KG1 (cell line): ENCODE data around the gene MACF1.
"Not testable (repeated sequence)": the region's sequence is repeated elsewhere in the genome, so short reads cannot be mapped to it uniquely, and the experiment has no call there.

ENCODE experiments used
- DNase-seq: peaks from one replicate; lab custom pipeline; 2025; lab: John Stamatoyannopoulos, UW

The MACF1 gene

GRCh38 chr1:39492118-39493042 lies 287.9 kb downstream of the MACF1 start:
- DNase-seq = not testable (repeated sequence)

GRCh38 chr1:39493043-39493810 lies 288.7 kb downstream of the MACF1 start:
- DNase-seq = not testable (repeated sequence)

GRCh38 chr1:39494671-39495410 lies 290.3 kb downstream of the MACF1 start:
- no peak for DNase-seq

GRCh38 chr1:39496520-39496919 lies 292.0 kb downstream of the MACF1 start:
- not testable (repeated sequence) for DNase-seq

- no peak for DNase-seq
Measured at GRCh38 chr1:39497585-39497984, 293.1 kb downstream of the MACF1 start.

- DNase-seq = not testable (repeated sequence)
Measured at GRCh38 chr1:39498096-39498710, 293.7 kb downstream of the MACF1 start.

- not testable (repeated sequence) for DNase-seq
Measured at GRCh38 chr1:39498821-39499220, 294.3 kb downstream of the MACF1 start.

GRCh38 chr1:39499668-39500067 lies 295.2 kb downstream of the MACF1 start:
- DNase-seq = no peak

- DNase-seq = no peak
Measured at GRCh38 chr1:39500862-39501389, 296.4 kb downstream of the MACF1 start.

GRCh38 chr1:39501666-39502065 lies 297.2 kb downstream of the MACF1 start:
- DNase-seq = no peak

GRCh38 chr1:39504436-39504835 lies 299.9 kb downstream of the MACF1 start:
- not testable (repeated sequence) for DNase-seq

GRCh38 chr1:39505289-39505688 lies 300.8 kb downstream of the MACF1 start:
- no peak for DNase-seq

- no peak for DNase-seq
Measured at GRCh38 chr1:39507230-39507928, 302.9 kb downstream of the MACF1 start.

GRCh38 chr1:39508266-39508665 lies 303.8 kb downstream of the MACF1 start:
- no peak for DNase-seq

- no peak for DNase-seq
Measured at GRCh38 chr1:39508857-39509305, 304.4 kb downstream of the MACF1 start.

GRCh38 chr1:39509360-39510009 lies 305.0 kb downstream of the MACF1 start:
- DNase-seq = no peak

- DNase-seq = not testable (repeated sequence)
Measured at GRCh38 chr1:39510570-39511186, 306.2 kb downstream of the MACF1 start.

GRCh38 chr1:39511477-39511876 lies 307.0 kb downstream of the MACF1 start:
- DNase-seq = not testable (repeated sequence)

- not testable (repeated sequence) for DNase-seq
Measured at GRCh38 chr1:39512234-39512847, 307.8 kb downstream of the MACF1 start.
